NOMO-1 treated with dmso at 0.1 percent for 144 hours (cell line): ENCODE measurements around the gene PCAT6.
A peak's percentile ranks its signal among the peaks of the same experiment; 100 is the strongest.

ENCODE experiments used
- DNase-seq: peaks from one replicate; lab custom pipeline; 2025; ENCODE audit not compliant: unreplicated experiment; lab: John Stamatoyannopoulos, UW

The PCAT6 gene

GRCh38 chr1:202844259-202844658 is 33.5 kb downstream of the PCAT6 start:
- DNase-seq: no peak

GRCh38 chr1:202844935-202845334 is 34.2 kb downstream of the PCAT6 start:
- no peak for DNase-seq

- DNase-seq: no peak
Measured at GRCh38 chr1:202848191-202848542, 37.4 kb downstream of the PCAT6 start.

- DNase-seq: no peak
Measured at GRCh38 chr1:202850593-202851362, 40.0 kb downstream of the PCAT6 start.

GRCh38 chr1:202852163-202852904 is 41.6 kb downstream of the PCAT6 start:
- DNase-seq: peak; percentile 40

GRCh38 chr1:202854787-202855186 is 44.0 kb downstream of the PCAT6 start:
- no peak for DNase-seq

GRCh38 chr1:202856014-202856413 is 45.3 kb downstream of the PCAT6 start:
- no peak for DNase-seq

GRCh38 chr1:202857136-202857610 is 46.4 kb downstream of the PCAT6 start:
- no peak for DNase-seq

- DNase-seq: peak; percentile 46
Measured at GRCh38 chr1:202858331-202858730, 47.6 kb downstream of the PCAT6 start.

GRCh38 chr1:202858789-202859414 is 48.1 kb downstream of the PCAT6 start:
- DNase-seq: no peak

GRCh38 chr1:202860744-202861419 is 50.1 kb downstream of the PCAT6 start:
- no peak for DNase-seq
